ENCODE results near the gene ASIC4.

The ASIC4 gene

GRCh38 chr2:219553463-219553963 is 39.2 kb downstream of the ASIC4 start:
- H4K20me1 ChIP-seq (ENCODE audit: control insufficient read depth, insufficient read depth, low read depth, low read length) = no peaks in the 10 kb centered on the region
- no peak overlapping the region for H3K4me3 ChIP-seq (ENCODE audit: low read length)
- H3K36me3 ChIP-seq (ENCODE audit: control insufficient read depth, low read length) = no peaks in the 10 kb centered on the region
- no peaks in the 10 kb centered on the region for H3K4me1 ChIP-seq (ENCODE audit: control insufficient read depth, low read length)
- H3K9me3 ChIP-seq (ENCODE audit: control insufficient read depth, insufficient read depth, low read length) = no peaks in the 10 kb centered on the region
- no peak overlapping the region for H3K4me2 ChIP-seq (ENCODE audit: low read length)
- TF ChIP-seq CTCF (IDR thresholded peaks at IDR 0.05; ENCODE audit: low read depth, low read length, poor library complexity, severe bottlenecking) (no peak), EZH2phosphoT487 (IDR thresholded peaks at IDR 0.05; ENCODE audit: borderline replicate concordance, low read length) (no peak)
- no peaks in the 10 kb centered on the region for H3K9me2 ChIP-seq (replicated peaks; ENCODE audit: control insufficient read depth, low read length)
- H3K27me3 ChIP-seq (ENCODE audit: control insufficient read depth, low read length) = no peaks in the 10 kb centered on the region
- no peaks in the 10 kb centered on the region for H3K79me2 ChIP-seq (ENCODE audit: control insufficient read depth, low read length)
- no peaks in the 10 kb centered on the region for H3F3A ChIP-seq (ENCODE audit: control insufficient read depth, insufficient read depth)
- H3K27ac ChIP-seq (ENCODE audit: low read depth, low read length) = no peak overlapping the region

GRCh38 chr2:219554350-219554749 is 40.1 kb downstream of the ASIC4 start:
- H3F3A ChIP-seq (ENCODE audit: control insufficient read depth, insufficient read depth) = no peaks in the 10 kb centered on the region
- TF ChIP-seq CTCF (IDR thresholded peaks at IDR 0.05; ENCODE audit: low read depth, low read length, poor library complexity, severe bottlenecking) (no peak), EZH2phosphoT487 (IDR thresholded peaks at IDR 0.05; ENCODE audit: borderline replicate concordance, low read length) (no peak)

GRCh38 chr2:219555956-219556355 is 41.7 kb downstream of the ASIC4 start:
- Histone ChIP-seq H3K27me3 (ENCODE audit: control insufficient read depth, low read length) (no peaks in the 10 kb centered on the region), H3K4me3 (ENCODE audit: low read length) (no peak overlapping the region), H3F3A (ENCODE audit: control insufficient read depth, insufficient read depth) (no peaks in the 10 kb centered on the region), H3K9me2 (replicated peaks; ENCODE audit: control insufficient read depth, low read length) (no peaks in the 10 kb centered on the region), H4K20me1 (ENCODE audit: control insufficient read depth, insufficient read depth, low read depth, low read length) (no peaks in the 10 kb centered on the region), H3K9me3 (ENCODE audit: control insufficient read depth, insufficient read depth, low read length) (no peaks in the 10 kb centered on the region), H3K4me1 (ENCODE audit: control insufficient read depth, low read length) (no peaks in the 10 kb centered on the region), H3K79me2 (ENCODE audit: control insufficient read depth, low read length) (no peaks in the 10 kb centered on the region), H3K4me2 (ENCODE audit: low read length) (no peak overlapping the region), H3K27ac (ENCODE audit: low read depth, low read length) (no peak overlapping the region), H3K36me3 (ENCODE audit: control insufficient read depth, low read length) (no peaks in the 10 kb centered on the region)
- no peak for TF ChIP-seq CTCF (IDR thresholded peaks at IDR 0.05; ENCODE audit: low read depth, low read length, poor library complexity, severe bottlenecking)
- no peak for TF ChIP-seq EZH2phosphoT487 (IDR thresholded peaks at IDR 0.05; ENCODE audit: borderline replicate concordance, low read length)

More at GRCh38 chr2:219554350-219554749, 40.1 kb downstream of the ASIC4 start:
- Histone ChIP-seq H3K4me1 (ENCODE audit: control insufficient read depth, low read length) (no peaks in the 10 kb centered on the region), H3K79me2 (ENCODE audit: control insufficient read depth, low read length) (no peaks in the 10 kb centered on the region), H3K4me2 (ENCODE audit: low read length) (no peak overlapping the region), H3K9me2 (replicated peaks; ENCODE audit: control insufficient read depth, low read length) (no peaks in the 10 kb centered on the region), H3K9me3 (ENCODE audit: control insufficient read depth, insufficient read depth, low read length) (no peaks in the 10 kb centered on the region), H3K4me3 (ENCODE audit: low read length) (no peak overlapping the region), H4K20me1 (ENCODE audit: control insufficient read depth, insufficient read depth, low read depth, low read length) (no peaks in the 10 kb centered on the region), H3K27ac (ENCODE audit: low read depth, low read length) (no peak overlapping the region), H3K36me3 (ENCODE audit: control insufficient read depth, low read length) (no peaks in the 10 kb centered on the region), H3K27me3 (ENCODE audit: control insufficient read depth, low read length) (no peaks in the 10 kb centered on the region)

All from DOHH2 (cell line).